Endothelial cell of umbilical vein (primary cell): ENCODE data around the gene PAFAH2. TPM values are rescaled to one million over a fixed set of nuclear protein-coding genes. Genes with fewer than 3 reads are reported as not detected.

ENCODE experiments used
- BruUV-seq: library from RNA; stranded (reverse); fragments of 400-500 nt; replicated peaks from 2 replicates; lab custom pipeline; 2021; lab: Mats Ljungman, UMichigan
- CTCF ChIA-PET: fragments of 300-600, 350-600 bp; sonication (Branson Sonifier 250); formaldehyde crosslinking; loops from one replicate; lab custom pipeline; 2021; ENCODE audit warnings: antibody characterized with exemption, inconsistent platforms; lab: Charles Lee
- POLR2A ChIA-PET: fragments of 300-600, 350-600 bp; sonication (Branson Sonifier 250); formaldehyde crosslinking; loops from one replicate; lab custom pipeline; 2021; ENCODE audit warnings: antibody characterized with exemption, inconsistent platforms; lab: Charles Lee
- DNase-seq: peaks from one replicate; pipeline ENCODE4 v3.0.0-alpha.2; 2011; ENCODE audit warnings: low read depth, low spot score
- FAIRE-seq: peaks from 2 replicates; lab custom pipeline; 2011; peaks lifted over from hg19 to GRCh38; lab: Jason Lieb, UNC
- H2AFZ ChIP-seq: 2 replicates; pipeline ENCODE4 v1.6.0; 2012; ENCODE audit warnings: low read depth, low read length, control low read depth, inconsistent platforms
- H3K27ac ChIP-seq: 2 replicates; pipeline ENCODE4 v1.5.1; 2011; ENCODE audit warnings: low read depth, mild to moderate bottlenecking, control low read depth, low read length, moderate library complexity; ENCODE audit not compliant: insufficient read depth
- H3K27me3 ChIP-seq, 2 experiments: 2 replicates each; pipeline versions ENCODE4 v1.6.0 to v1.6.1; 2011; ENCODE audit warnings: low read length in 2 of 2, mixed read lengths in 1 of 2; ENCODE audit not compliant: control insufficient read depth in 2 of 2, insufficient read depth in 2 of 2
- H3K36me3 ChIP-seq, 2 experiments: 2 replicates in 1 of 2; 3 replicates in 1 of 2; pipeline ENCODE4 v1.5.1; 2011; ENCODE audit warnings: low read length in 2 of 2, mild to moderate bottlenecking in 1 of 2, moderate library complexity in 1 of 2; ENCODE audit not compliant: control insufficient read depth in 2 of 2, insufficient read depth in 2 of 2; ENCODE audit errors: extremely low read depth in 1 of 2
- H3K4me1 ChIP-seq: 3 replicates; pipeline ENCODE4 v1.5.1; 2011; ENCODE audit warnings: mild to moderate bottlenecking, low read length; ENCODE audit not compliant: control insufficient read depth, insufficient read depth; ENCODE audit errors: extremely low read depth
- H3K4me2 ChIP-seq: 2 replicates; pipeline ENCODE4 v1.6.1; 2011; ENCODE audit warnings: low read length, control low read depth, mixed read lengths; ENCODE audit not compliant: insufficient read depth
- H3K4me3 ChIP-seq, 3 experiments: fragments of 200-600 bp in 1 of 3; sonication (generic), shearing (Covaris generic) in 1 of 3; replicated peaks in 1 of 3; 2 replicates each; pipeline ENCODE4 v1.5.1; 2011 to 2016; ENCODE audit warnings: control low read depth in 3 of 3, low read length in 3 of 3, mild to moderate bottlenecking in 2 of 3, inconsistent platforms in 1 of 3, low read depth in 1 of 3, moderate library complexity in 1 of 3; ENCODE audit not compliant: insufficient read depth in 1 of 3
- H3K79me2 ChIP-seq: 2 replicates; pipeline ENCODE4 v1.6.0; 2012; ENCODE audit warnings: low read length, inconsistent platforms; ENCODE audit not compliant: control insufficient read depth, insufficient read depth
- H3K9ac ChIP-seq: replicated peaks from 2 replicates; pipeline ENCODE3; 2011; ENCODE audit warnings: low read length, control low read depth; ENCODE audit not compliant: insufficient read depth; ENCODE audit errors: extremely low read depth
- H3K9me1 ChIP-seq: replicated peaks from 3 replicates; pipeline ENCODE4 v1.6.0; 2011; ENCODE audit warnings: mild to moderate bottlenecking, low read length; ENCODE audit not compliant: control insufficient read depth, insufficient read depth; ENCODE audit errors: extremely low read depth
- H3K9me3 ChIP-seq: replicated peaks from 2 replicates; pipeline ENCODE4 v1.5.1; 2012; ENCODE audit warnings: low read length, inconsistent platforms; ENCODE audit not compliant: control insufficient read depth, insufficient read depth
- H4K20me1 ChIP-seq: replicated peaks from 2 replicates; pipeline ENCODE3; 2011; ENCODE audit warnings: mild to moderate bottlenecking, low read length; ENCODE audit not compliant: control insufficient read depth, insufficient read depth; ENCODE audit errors: extremely low read depth
- EZH2 ChIP-seq: IDR thresholded peaks from 2 replicates; pipeline ENCODE4 v1.6.1; 2012; ENCODE audit warnings: borderline replicate concordance, low read depth, mild to moderate bottlenecking, moderate library complexity, low read length, inconsistent platforms; ENCODE audit not compliant: severe bottlenecking
- FOS ChIP-seq: IDR thresholded peaks from 2 replicates; pipeline ENCODE4 v1.6.1; 2011; ENCODE audit warnings: mild to moderate bottlenecking, low read length, moderate library complexity, borderline replicate concordance; ENCODE audit not compliant: insufficient read depth
- JUN ChIP-seq: IDR thresholded peaks from 2 replicates; pipeline ENCODE4 v1.6.1; 2011; ENCODE audit warnings: borderline replicate concordance, low read depth; ENCODE audit not compliant: insufficient read length, insufficient read depth
- MYC ChIP-seq: IDR thresholded peaks from one replicate; pipeline ENCODE4 v1.6.1; 2011; ENCODE audit warnings: mild to moderate bottlenecking, low read depth, low read length
- dilution Hi-C: fragments of 300-500 bp; cut with MboI; formaldehyde crosslinking; loops from one replicate; pipeline ENCODE4 v1.15.0; 2019; ENCODE audit warnings: low sequenced_read_pairs; ENCODE audit not compliant: extremely low pct_ligation_motif_present
- intact Hi-C: fragments of 100-400 bp; cut with micrococcal nuclease; formaldehyde crosslinking; loops from one replicate; pipeline ENCODE4 v1.10.0; 2022
- polyA plus RNA-seq, 4 experiments: library from polyadenylated mRNA; depleted of rRNA in 3 of 4; stranded (reverse) in 3 of 4; unstranded in 1 of 4; fragments of >200 nt; gene quantifications; 2 replicates each; pipeline versions ENCODE4 v1.2.1 to v1.2.3, GENCODE V29; 2011 to 2012; ENCODE audit warnings: missing spikeins in 1 of 4
- total RNA-seq: library from RNA; stranded (reverse); gene quantifications from 2 replicates; pipeline ENCODE4 v1.2.3, GENCODE V29; 2021
- TF ChIP-seq, protein P1 (sequence below): IDR thresholded peaks from 2 replicates; pipeline ENCODE4 v1.6.1; 2011; ENCODE audit not compliant: insufficient read depth, insufficient read length

PAFAH2 gene
- total and polyA plus RNA-seq, 2 donors (not counting 3 experiments of a cell fraction or from before 2014, with no cell fraction given), result 6.0 to 6.9 TPM

DNA sequence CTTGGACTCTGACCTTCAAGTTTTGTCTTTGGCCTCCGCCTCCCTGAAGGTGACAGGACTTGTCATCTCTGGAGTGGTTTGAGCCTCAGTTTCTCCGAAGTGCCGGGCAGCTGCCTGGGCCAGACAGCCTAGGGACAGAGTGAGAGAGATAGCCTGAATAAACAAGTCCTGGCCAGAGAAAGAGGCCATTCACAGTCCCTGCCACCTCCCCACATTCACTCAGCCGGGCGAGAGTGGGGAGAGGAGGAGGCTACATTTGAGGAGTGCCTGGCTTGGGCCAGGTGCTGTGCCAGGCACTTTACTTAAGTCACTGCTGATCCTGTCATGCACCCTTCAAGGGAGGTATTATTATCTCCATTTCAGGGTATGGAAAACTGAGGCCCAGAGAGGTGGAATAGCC, 27.2 kb upstream of the PAFAH2 start:
- intact Hi-C loops (no loop called here), dilution Hi-C loops (no loop called here)
- ChIA-PET POLR2A (no interaction called here), CTCF (interaction anchor here (1.2 kb wide), 1 partner anchor 130 kb away, joined by 4 read pairs; no protein-coding TSS in a partner anchor)
- Histone ChIP-seq H3K4me2 (no peak overlapping the region), H3K79me2 (no peaks in the 10 kb centered on the region), H3K4me3 (no peak overlapping the region), H4K20me1 (no peaks in the 10 kb centered on the region), H3K27me3 (peaks cover 2 to 4% of the 10 kb centered on the region in 2 experiments), H3K4me1 (no peaks in the 10 kb centered on the region), H3K27ac (no peak overlapping the region), H3K9me1 (no peaks in the 10 kb centered on the region), H2AFZ (no peak overlapping the region), H3K9ac (no peak overlapping the region), H3K36me3 (no peaks in the 10 kb centered on the region), H3K9me3 (no peaks in the 10 kb centered on the region)
- no peak for DNase-seq
- TF ChIP-seq MYC (no peak), JUN (no peak), EZH2 (no peak)
- FAIRE-seq, result no peak
- BruUV-seq, result no TSS peak

DNA sequence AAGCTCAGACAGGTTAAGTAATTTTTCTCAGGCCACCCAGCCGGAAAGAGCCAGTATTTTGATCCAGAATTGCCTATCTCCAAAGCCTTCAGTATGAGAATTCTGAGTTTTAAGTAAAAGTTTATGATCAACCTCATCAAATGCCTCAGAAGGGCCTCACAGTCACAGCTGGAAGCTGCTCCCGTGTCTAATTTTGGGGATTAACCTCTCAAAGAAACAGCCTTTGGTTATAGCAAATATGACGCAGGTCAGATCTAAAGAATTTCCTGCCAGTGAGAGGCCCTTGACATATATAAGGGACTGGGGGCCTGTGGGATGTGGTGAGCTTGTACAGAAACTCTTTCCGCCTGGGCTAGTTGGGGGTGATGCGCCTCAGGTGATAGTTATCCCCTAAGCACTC, 26.0 kb upstream of the PAFAH2 start:
- CTCF ChIA-PET, result interaction anchor here (1.2 kb wide), 1 partner anchor 128 kb away, joined by 4 read pairs; no protein-coding TSS in a partner anchor
- H3K36me3 ChIP-seq, result no peaks in the 10 kb centered on the region
- no peaks in the 10 kb centered on the region for H3K9me3 ChIP-seq
- H3K4me3 ChIP-seq, result no peak overlapping the region
- TF ChIP-seq, protein P1, sequence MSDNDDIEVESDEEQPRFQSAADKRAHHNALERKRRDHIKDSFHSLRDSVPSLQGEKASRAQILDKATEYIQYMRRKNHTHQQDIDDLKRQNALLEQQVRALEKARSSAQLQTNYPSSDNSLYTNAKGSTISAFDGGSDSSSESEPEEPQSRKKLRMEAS, result no peak
- TF ChIP-seq EZH2 (no peak), FOS (no peak), JUN (no peak)
- BruUV-seq, result no TSS peak
- H3K4me2 ChIP-seq, result no peak overlapping the region
- no peak overlapping the region for H3K27ac ChIP-seq
- no peak overlapping the region for H2AFZ ChIP-seq
- DNase-seq (no peak), FAIRE-seq (no peak)
- intact Hi-C loops, result no loop called here
- H3K79me2 ChIP-seq, result no peaks in the 10 kb centered on the region
- no peaks in the 10 kb centered on the region for H4K20me1 ChIP-seq
- no peak overlapping the region for H3K9ac ChIP-seq
- no peaks in the 10 kb centered on the region for H3K9me1 ChIP-seq
- dilution Hi-C loops, result no loop called here
- POLR2A ChIA-PET, result no interaction called here
- H3K27me3 ChIP-seq, result peaks cover 2 to 4% of the 10 kb centered on the region in 2 experiments
- H3K4me1 ChIP-seq, result no peaks in the 10 kb centered on the region
